ENCODE measurements around the gene PLEKHA6. TPM values are rescaled to one million over a fixed set of nuclear protein-coding genes. Genes with fewer than 3 reads are reported as not detected.

Gene PLEKHA6
- total and polyA plus RNA-seq, 2 of the 8 experiments (the other 6 are each of a cell fraction or from before 2014, with no cell fraction given): 4.8 to 20.2 TPM

DNA sequence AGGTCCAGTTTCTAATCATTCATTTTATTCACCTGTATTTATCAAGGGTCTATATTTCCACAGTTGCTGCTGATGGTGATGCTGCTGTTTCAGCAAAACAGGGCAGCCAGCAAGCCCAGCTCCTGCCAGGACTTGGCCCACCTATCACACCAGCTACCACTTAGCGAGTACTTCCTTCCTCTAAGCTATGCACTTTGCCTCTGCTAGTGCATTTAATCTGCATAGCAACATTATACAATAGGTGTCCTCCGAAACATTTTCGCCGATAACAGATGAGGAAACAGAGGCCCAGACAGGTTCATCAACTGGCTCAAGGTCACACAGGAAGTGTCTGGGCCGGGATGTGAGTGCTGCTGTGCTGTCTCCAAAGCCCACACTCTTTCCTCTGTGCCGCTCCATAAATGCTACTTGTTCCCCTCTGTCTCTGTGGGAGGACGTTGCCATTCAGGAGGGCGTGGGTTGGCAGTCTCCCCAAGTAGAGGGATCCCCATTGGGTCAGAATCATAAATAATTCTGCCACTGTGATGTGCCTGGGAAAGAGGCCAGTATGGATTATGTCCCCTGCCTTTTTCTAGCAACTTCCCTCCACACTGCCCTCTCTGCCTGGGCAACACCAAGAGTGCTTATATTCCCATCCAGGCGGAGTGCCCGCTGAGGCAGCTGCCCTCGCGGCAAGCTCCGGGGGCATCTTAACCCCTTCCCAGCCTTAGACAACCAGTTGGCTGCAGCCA lies 9.4 kb upstream of the PLEKHA6 start (continued):
- TF ChIP-seq CTBP2 (IDR thresholded peaks at IDR 0.05; ENCODE audit: borderline replicate concordance, insufficient read depth, insufficient read length, low read length) (no peak), RFX5 (IDR thresholded peaks at IDR 0.05; ENCODE audit: borderline replicate concordance, low read depth, low read length) (no peak), SP1 (IDR thresholded peaks at IDR 0.05; ENCODE audit: low read depth, low read length) (no peak), NANOG (IDR thresholded peaks at IDR 0.05; ENCODE audit: insufficient read depth, low read depth, low read length, poor library complexity, severe bottlenecking) (no peak)
